C4-2B (cell line): ENCODE measurements around the gene PDGFD.

Experiments
- H3K27ac ChIP-seq: fragments of 450-650 bp; 2 replicates; pipeline ENCODE4 v1.5.1; 2017
- CTCF ChIP-seq: fragments of 450-650 bp; conservative IDR thresholded peaks from 2 replicates; pipeline ENCODE4 v1.5.1; 2017; ENCODE audit warnings: mild to moderate bottlenecking
- ZFX ChIP-seq: fragments of 450-650 bp; IDR thresholded peaks from 2 replicates; pipeline ENCODE4 v1.6.1; 2017

Gene PDGFD

GRCh38 chr11:103902994-103903393 lies 261.0 kb downstream of the PDGFD start:
- no peak overlapping the region for H3K27ac ChIP-seq

GRCh38 chr11:103901656-103902055 lies 262.3 kb downstream of the PDGFD start:
- TF ChIP-seq CTCF (no peak), ZFX (no peak)
- H3K27ac ChIP-seq, result no peak overlapping the region

More at GRCh38 chr11:103902994-103903393, 261.0 kb downstream of the PDGFD start:
- TF ChIP-seq CTCF (no peak), ZFX (no peak)

GRCh38 chr11:103898577-103899336 lies 265.2 kb downstream of the PDGFD start:
- no peak for TF ChIP-seq CTCF
- TF ChIP-seq ZFX, result no peak
- H3K27ac ChIP-seq, result no peak overlapping the region

- no peak for TF ChIP-seq CTCF
- TF ChIP-seq ZFX, result no peak
- no peak overlapping the region for H3K27ac ChIP-seq
These were observed 265.9 kb downstream of the PDGFD start for GRCh38 chr11:103898065-103898464.

- TF ChIP-seq CTCF (no peak), ZFX (no peak)
- no peak overlapping the region for H3K27ac ChIP-seq
These were observed 266.6 kb downstream of the PDGFD start for GRCh38 chr11:103897160-103897936.

- no peak for TF ChIP-seq ZFX
- no peak for TF ChIP-seq CTCF
- no peak overlapping the region for H3K27ac ChIP-seq
These were observed 268.8 kb downstream of the PDGFD start for GRCh38 chr11:103895106-103895505.

GRCh38 chr11:103894673-103895072 lies 269.3 kb downstream of the PDGFD start:
- TF ChIP-seq ZFX (no peak), CTCF (no peak)
- no peak overlapping the region for H3K27ac ChIP-seq
